Endothelial cell (in vitro differentiated cells): ENCODE measurements around the gene ATRNL1. TPM values are rescaled to one million over a fixed set of nuclear protein-coding genes. Genes with fewer than 3 reads are reported as not detected.

Source experiments
- DNase-seq: peaks from one replicate; pipeline ENCODE4 v3.0.0; 2021; ENCODE audit warnings: low spot score
- H3K27ac Mint-ChIP-seq: one replicate; pipeline ENCODE4 v1.8.0; 2021; ENCODE audit warnings: mixed read lengths, inconsistent platforms; ENCODE audit not compliant: unreplicated experiment
- H3K27me3 Mint-ChIP-seq: one replicate; pipeline ENCODE4 v1.8.0; 2021; ENCODE audit warnings: mild to moderate bottlenecking, moderate library complexity, mixed read lengths, inconsistent platforms; ENCODE audit not compliant: unreplicated experiment
- H3K36me3 Mint-ChIP-seq: one replicate; pipeline ENCODE4 v1.8.0; 2021; ENCODE audit warnings: mild to moderate bottlenecking, low read depth, mixed read lengths, inconsistent platforms; ENCODE audit not compliant: unreplicated experiment
- H3K4me1 Mint-ChIP-seq: one replicate; pipeline ENCODE4 v1.8.0; 2021; ENCODE audit warnings: mild to moderate bottlenecking, mixed read lengths, inconsistent platforms; ENCODE audit not compliant: unreplicated experiment
- H3K4me3 Mint-ChIP-seq: one replicate; pipeline ENCODE4 v1.8.0; 2021; ENCODE audit warnings: mild to moderate bottlenecking, mixed read lengths, inconsistent platforms; ENCODE audit not compliant: unreplicated experiment
- H3K9me3 Mint-ChIP-seq: one replicate; pipeline ENCODE4 v1.8.0; 2021; ENCODE audit warnings: mixed read lengths, inconsistent platforms; ENCODE audit not compliant: unreplicated experiment
- CTCF ChIP-seq: fragments of 200-600 bp; sonication (generic); IDR thresholded peaks from one replicate; pipeline ENCODE4 v1.5.0; 2021; ENCODE audit warnings: antibody characterized with exemption; ENCODE audit not compliant: unreplicated experiment
- long read RNA-seq: library from polyadenylated mRNA; unstranded; transcript quantifications from one replicate; pipeline ENCODE4 v2.0.0, GENCODE V29; 2020; ENCODE audit not compliant: unreplicated experiment
- total RNA-seq: library from RNA; stranded (reverse); fragmentation: NEBNext Ultra II Directional; extraction: Animal tissue kit (Norgen Biotek cat#: 25700); gene quantifications from one replicate; pipeline ENCODE4 v1.2.1, GENCODE V29; 2021; ENCODE audit not compliant: unreplicated experiment

The ATRNL1 gene
- 32.5 TPM for total RNA-seq
- long read RNA-seq = 0 reads

GRCh38 chr10:115093286-115093775, at the start of gene ATRNL1:
TSS of gene ATRNL1 (plus strand) at chr10:115093365. CDS start at chr10:115093751, 386 bp downstream.
- H3K4me1 Mint-ChIP-seq = peaks cover 20% of the 10 kb centered on the region

GRCh38 chr10:115043719-115044118, 49.4 kb upstream of the ATRNL1 start:
- Mint-ChIP-seq H3K4me3 (no peak overlapping the region), H3K27me3 (peaks cover 3% of the 10 kb centered on the region), H3K27ac (no peak overlapping the region), H3K36me3 (no peaks in the 10 kb centered on the region), H3K9me3 (no peaks in the 10 kb centered on the region), H3K4me1 (peaks cover 13% of the 10 kb centered on the region)
- TF ChIP-seq CTCF = no peak
- no peak for DNase-seq

More at GRCh38 chr10:115093286-115093775, at the start of gene ATRNL1:
- no peak for TF ChIP-seq CTCF
- Mint-ChIP-seq H3K27me3 (peaks cover 13% of the 10 kb centered on the region), H3K36me3 (peaks cover 8% of the 10 kb centered on the region), H3K27ac (peak within 1 kb of the TSS; percentile 85), H3K9me3 (no peaks in the 10 kb centered on the region), H3K4me3 (peak within 1 kb of the TSS; percentile 97)
- peak; percentile 55 for DNase-seq

- no peaks in the 10 kb centered on the region for H3K36me3 Mint-ChIP-seq
- no peak overlapping the region for H3K27ac Mint-ChIP-seq
- no peak for DNase-seq
- peaks cover 8% of the 10 kb centered on the region for H3K4me1 Mint-ChIP-seq
- TF ChIP-seq CTCF = no peak
- peaks cover 2% of the 10 kb centered on the region for H3K27me3 Mint-ChIP-seq
- H3K9me3 Mint-ChIP-seq = no peaks in the 10 kb centered on the region
- no peak overlapping the region for H3K4me3 Mint-ChIP-seq
Observed at GRCh38 chr10:115044891-115045290, 48.3 kb upstream of the ATRNL1 start.

- peaks cover 2% of the 10 kb centered on the region for H3K27me3 Mint-ChIP-seq
- H3K36me3 Mint-ChIP-seq = no peaks in the 10 kb centered on the region
- H3K9me3 Mint-ChIP-seq = no peaks in the 10 kb centered on the region
- DNase-seq = no peak
- no peak overlapping the region for H3K4me3 Mint-ChIP-seq
- peaks cover 5% of the 10 kb centered on the region for H3K4me1 Mint-ChIP-seq
- TF ChIP-seq CTCF = no peak
- no peak overlapping the region for H3K27ac Mint-ChIP-seq
Observed at GRCh38 chr10:115045499-115045898, 47.7 kb upstream of the ATRNL1 start.

GRCh38 chr10:115046686-115047236, 46.4 kb upstream of the ATRNL1 start:
- DNase-seq = no peak
- Mint-ChIP-seq H3K4me1 (peaks cover 2% of the 10 kb centered on the region), H3K27ac (no peak overlapping the region), H3K36me3 (no peaks in the 10 kb centered on the region), H3K9me3 (no peaks in the 10 kb centered on the region), H3K27me3 (peaks cover 2% of the 10 kb centered on the region), H3K4me3 (no peak overlapping the region)
- TF ChIP-seq CTCF = no peak
